HCT116 (cell line): Measurements from ENCODE around the gene ADIPOR2. TPM values are rescaled to one million over a fixed set of nuclear protein-coding genes. Genes with fewer than 3 reads are reported as not detected.

Experiments used
- ATAC-seq: fragments of 200-7000 bp; cut with Tn5 transposase; 2 replicates; pipeline ENCODE4 v1.9.1; 2020; ENCODE audit warnings: mild to moderate bottlenecking, moderate library complexity
- BruUV-seq: library from RNA; stranded (reverse); fragments of 400-500 nt; replicated peaks from 2 replicates; lab custom pipeline; 2021; lab: Mats Ljungman, UMichigan
- CTCF ChIA-PET: fragments of 300-600 bp; sonication (Branson Sonifier 250); formaldehyde crosslinking; loops from one replicate; lab custom pipeline; 2021; ENCODE audit warnings: antibody characterized with exemption; lab: Charles Lee
- POLR2A ChIA-PET: fragments of 300-600, 350-600 bp; sonication (Branson Sonifier 250); formaldehyde crosslinking; loops from one replicate; lab custom pipeline; 2021; ENCODE audit warnings: antibody characterized with exemption; lab: Charles Lee
- RAD21 ChIA-PET, 2 experiments: fragments of 300-600 bp; sonication (Branson Sonifier 250); formaldehyde crosslinking; loops; one replicate each; lab custom pipeline; 2023; ENCODE audit warnings: low total read pairs in 2 of 2; ENCODE audit not compliant: uncharacterized antibody in 2 of 2, unreplicated experiment in 2 of 2, low non-redundant PET in 1 of 2; lab: Charles Lee
- DNase-seq: peaks from one replicate; pipeline ENCODE4 v3.0.0-alpha.2; 2010; ENCODE audit warnings: low read depth, low spot score
- H2AFZ ChIP-seq: fragments of 200-600 bp; shearing (Covaris generic), sonication (generic); 2 replicates; pipeline ENCODE4 v1.6.1; 2017; ENCODE audit warnings: low read depth, mixed run types, mixed read lengths, antibody characterized with exemption, low read length; ENCODE audit not compliant: poor library complexity, severe bottlenecking
- H3K27ac ChIP-seq: 2 replicates; pipeline ENCODE4 v1.5.1; 2012; ENCODE audit warnings: low read depth, low read length
- H3K27me3 ChIP-seq: fragments of 200-600 bp; sonication (generic); 2 replicates; pipeline ENCODE4 v1.6.1; 2016; ENCODE audit warnings: mixed run types, low read length, mixed read lengths; ENCODE audit not compliant: insufficient read depth
- H3K36me3 ChIP-seq, 2 experiments: fragments of 200-500 bp in 1 of 2; fragments of 200-600 bp in 1 of 2; sonication (Bioruptor generic) in 1 of 2; sonication (generic) in 1 of 2; 2 replicates each; pipeline versions ENCODE4 v1.5.1 to v1.6.1; 2014 to 2016; ENCODE audit warnings: low read length in 2 of 2, inconsistent platforms in 1 of 2, mixed read lengths in 1 of 2, mixed run types in 1 of 2; ENCODE audit not compliant: insufficient read depth in 2 of 2, control insufficient read depth in 1 of 2
- H3K4me1 ChIP-seq, 2 experiments: fragments of 200-600 bp in 1 of 2; sonication (generic) in 1 of 2; 2 replicates each; pipeline versions ENCODE4 v1.5.1 to v1.6.1; 2012 to 2017; ENCODE audit warnings: low read length in 2 of 2, inconsistent platforms in 1 of 2, mild to moderate bottlenecking in 1 of 2, mixed read lengths in 1 of 2, mixed run types in 1 of 2, moderate library complexity in 1 of 2; ENCODE audit not compliant: insufficient read depth in 2 of 2, control insufficient read depth in 1 of 2
- H3K4me2 ChIP-seq: fragments of 200-600 bp; sonication (generic); 2 replicates; pipeline ENCODE4 v1.6.1; 2017; ENCODE audit warnings: mixed run types, low read length, mixed read lengths
- H3K4me3 ChIP-seq, 2 experiments: fragments of 200-600 bp in 1 of 2; sonication (generic) in 1 of 2; replicated peaks in 1 of 2; 2 replicates each; pipeline ENCODE4 v1.5.1; 2011 to 2016; ENCODE audit warnings: low read length in 2 of 2, control low read depth in 1 of 2, low read depth in 1 of 2, mild to moderate bottlenecking in 1 of 2, mixed read lengths in 1 of 2, mixed run types in 1 of 2
- H3K79me2 ChIP-seq: fragments of 200-600 bp; sonication (generic); 2 replicates; pipeline ENCODE4 v1.6.1; 2017; ENCODE audit warnings: mild to moderate bottlenecking, mixed run types, low read length, moderate library complexity, mixed read lengths; ENCODE audit not compliant: insufficient read depth
- H3K9ac ChIP-seq: fragments of 200-600 bp; sonication (generic); 2 replicates; pipeline ENCODE4 v1.6.1; 2016; ENCODE audit warnings: low read length, mixed read lengths
- H3K9me2 ChIP-seq: fragments of 200-600 bp; sonication (generic), shearing (Covaris generic); 2 replicates; pipeline ENCODE4 v1.6.1; 2017; ENCODE audit warnings: mixed run types, mild to moderate bottlenecking, moderate library complexity; ENCODE audit not compliant: insufficient read depth
- H3K9me3 ChIP-seq, 2 experiments: fragments of 200-500 bp in 1 of 2; fragments of 200-600 bp in 1 of 2; sonication (Bioruptor generic) in 1 of 2; sonication (generic) in 1 of 2; 2 replicates each; pipeline ENCODE4 v1.6.1; 2014 to 2017; ENCODE audit warnings: low read length in 2 of 2, mixed read lengths in 2 of 2, inconsistent platforms in 1 of 2, low read depth in 1 of 2, mild to moderate bottlenecking in 1 of 2, mixed run types in 1 of 2, moderate library complexity in 1 of 2; ENCODE audit not compliant: control insufficient read depth in 1 of 2, insufficient read depth in 1 of 2
- H4K20me1 ChIP-seq: fragments of 200-600 bp; sonication (generic), shearing (Covaris generic); 2 replicates; pipeline ENCODE4 v1.6.1; 2017; ENCODE audit warnings: mixed run types, mild to moderate bottlenecking, moderate library complexity; ENCODE audit not compliant: insufficient read depth
- ATF3 ChIP-seq: IDR thresholded peaks from 2 replicates; pipeline ENCODE4 v1.6.1; 2012
- CBX3 ChIP-seq: IDR thresholded peaks from 2 replicates; pipeline ENCODE4 v1.6.1; 2012; ENCODE audit warnings: low read depth
- CEBPB ChIP-seq: IDR thresholded peaks from 2 replicates; pipeline ENCODE4 v1.6.1; 2012; ENCODE audit warnings: low read depth
- CTCF ChIP-seq, 3 experiments: fragments of 200-600 bp in 1 of 3; sonication (generic) in 1 of 3; IDR thresholded peaks in 2 of 3; conservative IDR thresholded peaks in 1 of 3; 2 replicates each; pipeline ENCODE4 v1.5.1; 2012 to 2017; ENCODE audit warnings: low read depth in 2 of 3, low read length in 2 of 3, antibody characterized with exemption in 1 of 3, borderline replicate concordance in 1 of 3, control low read depth in 1 of 3, mild to moderate bottlenecking in 1 of 3, mixed read lengths in 1 of 3, mixed run types in 1 of 3, moderate library complexity in 1 of 3; ENCODE audit not compliant: insufficient read depth in 1 of 3
- ELF1 ChIP-seq: IDR thresholded peaks from 2 replicates; pipeline ENCODE4 v1.6.1; 2012; ENCODE audit warnings: low read depth, borderline replicate concordance
- EZH2 ChIP-seq: fragments of 200-600 bp; sonication (generic); IDR thresholded peaks from 2 replicates; pipeline ENCODE4 v1.6.1; 2017; ENCODE audit warnings: antibody characterized with exemption, mixed run types
- EZH2phosphoT487 ChIP-seq: fragments of 200-600 bp; IDR thresholded peaks from 2 replicates; pipeline ENCODE4 v1.6.1; 2018; ENCODE audit warnings: antibody characterized with exemption, borderline replicate concordance
- JUND ChIP-seq: IDR thresholded peaks from 2 replicates; pipeline ENCODE4 v1.6.1; 2012
- POLR2AphosphoS5 ChIP-seq: IDR thresholded peaks from 2 replicates; pipeline ENCODE4 v1.6.1; 2011; ENCODE audit warnings: mild to moderate bottlenecking, low read depth, low read length, moderate library complexity
- RAD21 ChIP-seq: IDR thresholded peaks from 2 replicates; pipeline ENCODE4 v1.6.1; 2012; ENCODE audit warnings: low read depth, mild to moderate bottlenecking
- SIN3A ChIP-seq: IDR thresholded peaks from 2 replicates; pipeline ENCODE4 v1.6.1; 2012; ENCODE audit warnings: low read depth
- SRF ChIP-seq: IDR thresholded peaks from 2 replicates; pipeline ENCODE4 v1.6.1; 2012; ENCODE audit warnings: low read depth
- YY1 ChIP-seq: IDR thresholded peaks from 2 replicates; pipeline ENCODE4 v1.6.1; 2011; ENCODE audit warnings: low read length, low read depth, moderate library complexity, mild to moderate bottlenecking; ENCODE audit not compliant: insufficient replicate concordance; ENCODE audit errors: extremely low read depth
- ZFX ChIP-seq: fragments of 450-650 bp; IDR thresholded peaks from 2 replicates; pipeline ENCODE4 v1.6.1; 2017
- intact Hi-C: fragments of 100-400 bp; cut with micrococcal nuclease; formaldehyde crosslinking; loops from 2 replicates; pipeline ENCODE4 v1.10.0; 2022
- total RNA-seq: library from RNA; stranded (reverse); gene quantifications from one replicate; pipeline ENCODE4 v1.2.1, GENCODE V29; 2021; ENCODE audit not compliant: unreplicated experiment
- TF ChIP-seq, protein P1 (sequence below): IDR thresholded peaks from 2 replicates; pipeline ENCODE4 v1.6.1; 2012; ENCODE audit warnings: low read depth
- TF ChIP-seq, protein P2 (sequence below): IDR thresholded peaks from 2 replicates; pipeline ENCODE4 v1.6.1; 2012

The ADIPOR2 gene
- total RNA-seq, 1 experiment from 2014 or later = 69.9 TPM

DNA sequence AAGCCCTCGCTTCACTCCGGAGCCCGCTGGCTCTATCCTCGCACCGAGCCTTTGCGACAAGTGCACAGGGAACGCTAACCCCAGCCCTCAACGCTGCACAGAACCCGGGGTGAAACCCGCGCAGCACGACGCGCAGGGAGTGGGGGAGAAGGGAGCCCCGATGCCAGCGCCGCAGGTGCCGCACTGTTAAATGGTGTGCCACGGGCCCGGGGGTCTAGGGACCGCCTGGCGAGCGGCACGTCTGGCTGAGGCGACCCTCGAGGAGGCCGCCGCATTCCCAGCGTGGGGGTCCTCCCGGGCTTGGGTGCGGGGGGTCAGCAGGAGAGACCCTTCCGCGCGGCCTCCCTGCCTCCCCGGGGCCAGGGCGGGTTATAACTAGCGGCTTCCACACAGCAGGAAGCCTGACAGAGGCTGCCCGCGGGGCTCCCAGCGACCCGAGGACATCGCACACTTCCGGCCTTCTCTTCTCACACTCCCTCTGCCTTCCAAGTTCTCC is 105.7 kb downstream of the ADIPOR2 start:
- H2AFZ ChIP-seq = peak overlapping the region; percentile 51
- H3K27me3 ChIP-seq = no peaks in the 10 kb centered on the region
- peak overlapping the region; percentile 81 to 83 for H3K4me3 ChIP-seq
- peak overlapping the region; percentile 93 for H3K27ac ChIP-seq
- no peaks in the 10 kb centered on the region for H4K20me1 ChIP-seq
- H3K4me1 ChIP-seq = peaks cover 3 to 20% of the 10 kb centered on the region in 2 experiments; a peak in 3 of 4 replicates
- ChIA-PET RAD21 (interaction anchor here in 1 of 2 experiments (1.2 kb wide), 1 partner anchor 143 kb away, joined by 4 read pairs; no protein-coding TSS in a partner anchor), POLR2A (no interaction called here), CTCF (interaction anchor here (0.6 to 2.9 kb wide), 3 partner anchors 143 to 162 kb away, joined by 3 to 32 read pairs (median 6); no protein-coding TSS in a partner anchor)
- DNase-seq (no peak), ATAC-seq (peak; percentile 35)
- H3K9ac ChIP-seq = peak overlapping the region; percentile 81
- H3K4me2 ChIP-seq = peak overlapping the region; percentile 99
- intact Hi-C loops = loop anchor here (1.0 to 5.0 kb wide), 4 partner anchors 144 to 786 kb away; no protein-coding TSS in a partner anchor
- no peaks in the 10 kb centered on the region for H3K36me3 ChIP-seq
- TF ChIP-seq SIN3A (no peak), RAD21 (no peak), CTCF (IDR thresholded peaks at IDR 0.05 in 2 of 3, conservative IDR thresholded peaks at IDR 0.05 in 1 of 3; ENCODE audit: borderline replicate concordance in 1 of 3, insufficient read depth in 1 of 3, low read depth in 2 of 3, low read length in 2 of 3) (no peak), CBX3 (no peak), POLR2AphosphoS5 (no peak), SRF (no peak), YY1 (no peak), ELF1 (no peak), EZH2phosphoT487 (no peak), ATF3 (no peak), JUND (no peak), CEBPB (no peak), ZFX (no peak), EZH2 (no peak)
- TF ChIP-seq, protein P1, sequence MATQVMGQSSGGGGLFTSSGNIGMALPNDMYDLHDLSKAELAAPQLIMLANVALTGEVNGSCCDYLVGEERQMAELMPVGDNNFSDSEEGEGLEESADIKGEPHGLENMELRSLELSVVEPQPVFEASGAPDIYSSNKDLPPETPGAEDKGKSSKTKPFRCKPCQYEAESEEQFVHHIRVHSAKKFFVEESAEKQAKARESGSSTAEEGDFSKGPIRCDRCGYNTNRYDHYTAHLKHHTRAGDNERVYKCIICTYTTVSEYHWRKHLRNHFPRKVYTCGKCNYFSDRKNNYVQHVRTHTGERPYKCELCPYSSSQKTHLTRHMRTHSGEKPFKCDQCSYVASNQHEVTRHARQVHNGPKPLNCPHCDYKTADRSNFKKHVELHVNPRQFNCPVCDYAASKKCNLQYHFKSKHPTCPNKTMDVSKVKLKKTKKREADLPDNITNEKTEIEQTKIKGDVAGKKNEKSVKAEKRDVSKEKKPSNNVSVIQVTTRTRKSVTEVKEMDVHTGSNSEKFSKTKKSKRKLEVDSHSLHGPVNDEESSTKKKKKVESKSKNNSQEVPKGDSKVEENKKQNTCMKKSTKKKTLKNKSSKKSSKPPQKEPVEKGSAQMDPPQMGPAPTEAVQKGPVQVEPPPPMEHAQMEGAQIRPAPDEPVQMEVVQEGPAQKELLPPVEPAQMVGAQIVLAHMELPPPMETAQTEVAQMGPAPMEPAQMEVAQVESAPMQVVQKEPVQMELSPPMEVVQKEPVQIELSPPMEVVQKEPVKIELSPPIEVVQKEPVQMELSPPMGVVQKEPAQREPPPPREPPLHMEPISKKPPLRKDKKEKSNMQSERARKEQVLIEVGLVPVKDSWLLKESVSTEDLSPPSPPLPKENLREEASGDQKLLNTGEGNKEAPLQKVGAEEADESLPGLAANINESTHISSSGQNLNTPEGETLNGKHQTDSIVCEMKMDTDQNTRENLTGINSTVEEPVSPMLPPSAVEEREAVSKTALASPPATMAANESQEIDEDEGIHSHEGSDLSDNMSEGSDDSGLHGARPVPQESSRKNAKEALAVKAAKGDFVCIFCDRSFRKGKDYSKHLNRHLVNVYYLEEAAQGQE = no peak
- TF ChIP-seq, protein P2, sequence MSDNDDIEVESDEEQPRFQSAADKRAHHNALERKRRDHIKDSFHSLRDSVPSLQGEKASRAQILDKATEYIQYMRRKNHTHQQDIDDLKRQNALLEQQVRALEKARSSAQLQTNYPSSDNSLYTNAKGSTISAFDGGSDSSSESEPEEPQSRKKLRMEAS = no peak
- no peaks in the 10 kb centered on the region for H3K79me2 ChIP-seq
- no peaks in the 10 kb centered on the region for H3K9me3 ChIP-seq
- no peaks in the 10 kb centered on the region for H3K9me2 ChIP-seq
- BruUV-seq = TSS peak; percentile 76
